C4-2B (cell line): ENCODE data around the gene CENPU.
"Not testable (repeated sequence)": the region's sequence is repeated elsewhere in the genome, so short reads cannot be mapped to it uniquely, and the experiment has no call there.

Experiments used
- CTCF ChIP-seq: fragments of 450-650 bp; conservative IDR thresholded peaks from 2 replicates; pipeline ENCODE4 v1.5.1; 2017; ENCODE audit warnings: mild to moderate bottlenecking
- ZFX ChIP-seq: fragments of 450-650 bp; IDR thresholded peaks from 2 replicates; pipeline ENCODE4 v1.6.1; 2017

GRCh38 chr4:184741651-184742050, 7.8 kb upstream of the CENPU start:
- not testable (repeated sequence) for TF ChIP-seq CTCF, ZFX
